HEK293 (cell line): ENCODE measurements around the gene SARS1.

ENCODE experiments used
- CTCF ChIA-PET: fragments of 350-600 bp; formaldehyde crosslinking; extraction: SDS; loops from one replicate; lab custom pipeline; 2021; ENCODE audit warnings: antibody characterized with exemption; lab: Yijun Ruan, JAX
- POLR2A ChIA-PET: fragments of 300-600 bp; formaldehyde crosslinking; extraction: SDS; loops from one replicate; lab custom pipeline; 2020; ENCODE audit warnings: antibody characterized with exemption, inconsistent platforms; lab: Yijun Ruan, JAX
- H3K27ac ChIP-seq: fragments of 200-500 bp; sonication (Bioruptor generic); 2 replicates; pipeline ENCODE4 v1.5.1; 2014; ENCODE audit warnings: low read depth, low read length, control low read depth, inconsistent platforms; ENCODE audit errors: extremely low read depth
- H3K36me3 ChIP-seq, 2 experiments: fragments of 200-500 bp in 1 of 2; sonication (Bioruptor generic) in 1 of 2; 1 replicate in 1 of 2; 2 replicates in 1 of 2; pipeline ENCODE4 v1.5.1; 2014 to 2017; ENCODE audit warnings: inconsistent platforms in 2 of 2, low read length in 2 of 2; ENCODE audit not compliant: control insufficient read depth in 2 of 2, insufficient read depth in 1 of 2
- H3K4me1 ChIP-seq: fragments of 200-500 bp; sonication (Bioruptor generic); 2 replicates; pipeline ENCODE4 v1.5.1; 2014; ENCODE audit warnings: mild to moderate bottlenecking, low read length, inconsistent platforms; ENCODE audit not compliant: control insufficient read depth, insufficient read depth
- H3K4me3 ChIP-seq: 2 replicates; pipeline ENCODE4 v1.5.1; 2011; ENCODE audit warnings: low read depth, mild to moderate bottlenecking, control low read depth, low read length, moderate library complexity
- H3K9me3 ChIP-seq: fragments of 200-500 bp; sonication (Bioruptor generic); 2 replicates; pipeline ENCODE4 v1.5.1; 2014; ENCODE audit warnings: low read depth, low read length, inconsistent platforms; ENCODE audit not compliant: control insufficient read depth, insufficient read depth
- EGR2 ChIP-seq: fragments of 450-650 bp; formaldehyde crosslinking; IDR thresholded peaks from 2 replicates; pipeline ENCODE4 v1.5.1; 2016; ENCODE audit warnings: low read depth, missing biosample characterization, missing genetic modification characterization
- KLF1 ChIP-seq: fragments of 450-650 bp; formaldehyde crosslinking; IDR thresholded peaks from 2 replicates; pipeline ENCODE4 v1.5.1; 2016; ENCODE audit warnings: missing biosample characterization, missing genetic modification characterization
- KLF10 ChIP-seq: fragments of 450-650 bp; IDR thresholded peaks from 2 replicates; pipeline ENCODE4 v1.5.1; 2018; ENCODE audit warnings: missing biosample characterization, mild to moderate bottlenecking, missing genetic modification characterization
- PRDM1 ChIP-seq: fragments of 450-650 bp; formaldehyde crosslinking; IDR thresholded peaks from 2 replicates; pipeline ENCODE4; 2016; ENCODE audit warnings: missing biosample characterization, missing genetic modification characterization
- REST ChIP-seq: fragments of 450-650 bp; formaldehyde crosslinking; IDR thresholded peaks from 2 replicates; pipeline ENCODE4 v1.5.1; 2016; ENCODE audit warnings: missing biosample characterization, missing genetic modification characterization
- ZBTB20 ChIP-seq: fragments of 450-650 bp; formaldehyde crosslinking; IDR thresholded peaks from 2 replicates; pipeline ENCODE4 v1.5.1; 2016; ENCODE audit warnings: missing biosample characterization, missing genetic modification characterization
- ZBTB26 ChIP-seq: fragments of 450-650 bp; formaldehyde crosslinking; optimal IDR thresholded peaks from 2 replicates; pipeline ENCODE3; 2016; ENCODE audit warnings: missing biosample characterization, mild to moderate bottlenecking, missing genetic modification characterization
- ZFHX2 ChIP-seq: fragments of 450-650 bp; formaldehyde crosslinking; conservative IDR thresholded peaks from 2 replicates; pipeline ENCODE4 v1.5.1; 2016; ENCODE audit warnings: missing biosample characterization, missing genetic modification characterization
- ZNF148 ChIP-seq: fragments of 450-650 bp; formaldehyde crosslinking; IDR thresholded peaks from 2 replicates; pipeline ENCODE4 v1.5.0; 2017; ENCODE audit warnings: missing biosample characterization, missing genetic modification characterization, borderline replicate concordance
- ZNF169 ChIP-seq: fragments of 450-650 bp; formaldehyde crosslinking; IDR thresholded peaks from 2 replicates; pipeline ENCODE4 v1.5.1; 2016; ENCODE audit warnings: missing biosample characterization, missing genetic modification characterization
- ZNF302 ChIP-seq: fragments of 450-650 bp; formaldehyde crosslinking; IDR thresholded peaks from 2 replicates; pipeline ENCODE4 v1.5.1; 2016; ENCODE audit warnings: missing biosample characterization, missing genetic modification characterization, low read depth
- ZNF341 ChIP-seq: fragments of 450-650 bp; formaldehyde crosslinking; IDR thresholded peaks from 2 replicates; pipeline ENCODE4; 2016; ENCODE audit warnings: low read depth, missing biosample characterization, missing genetic modification characterization
- ZNF423 ChIP-seq: fragments of 450-650 bp; formaldehyde crosslinking; IDR thresholded peaks from 2 replicates; pipeline ENCODE4 v1.5.1; 2016; ENCODE audit warnings: missing biosample characterization, missing genetic modification characterization
- ZNF600 ChIP-seq: fragments of 450-650 bp; formaldehyde crosslinking; IDR thresholded peaks from 2 replicates; pipeline ENCODE4 v1.5.1; 2016; ENCODE audit warnings: missing biosample characterization, missing genetic modification characterization
- TF ChIP-seq, protein P1 (sequence below): fragments of 450-650 bp; formaldehyde crosslinking; IDR thresholded peaks from 2 replicates; pipeline ENCODE4 v1.5.1; 2016; ENCODE audit warnings: missing biosample characterization, missing genetic modification characterization
- TF ChIP-seq, protein P2 (sequence below): fragments of 450-650 bp; formaldehyde crosslinking; IDR thresholded peaks from 2 replicates; pipeline ENCODE4 v1.5.1; 2016; ENCODE audit warnings: missing biosample characterization, missing genetic modification characterization
- TF ChIP-seq, protein P3 (sequence below): fragments of 450-650 bp; formaldehyde crosslinking; IDR thresholded peaks from 2 replicates; pipeline ENCODE4 v1.5.1; 2016; ENCODE audit warnings: missing biosample characterization, missing genetic modification characterization

The SARS1 gene

DNA sequence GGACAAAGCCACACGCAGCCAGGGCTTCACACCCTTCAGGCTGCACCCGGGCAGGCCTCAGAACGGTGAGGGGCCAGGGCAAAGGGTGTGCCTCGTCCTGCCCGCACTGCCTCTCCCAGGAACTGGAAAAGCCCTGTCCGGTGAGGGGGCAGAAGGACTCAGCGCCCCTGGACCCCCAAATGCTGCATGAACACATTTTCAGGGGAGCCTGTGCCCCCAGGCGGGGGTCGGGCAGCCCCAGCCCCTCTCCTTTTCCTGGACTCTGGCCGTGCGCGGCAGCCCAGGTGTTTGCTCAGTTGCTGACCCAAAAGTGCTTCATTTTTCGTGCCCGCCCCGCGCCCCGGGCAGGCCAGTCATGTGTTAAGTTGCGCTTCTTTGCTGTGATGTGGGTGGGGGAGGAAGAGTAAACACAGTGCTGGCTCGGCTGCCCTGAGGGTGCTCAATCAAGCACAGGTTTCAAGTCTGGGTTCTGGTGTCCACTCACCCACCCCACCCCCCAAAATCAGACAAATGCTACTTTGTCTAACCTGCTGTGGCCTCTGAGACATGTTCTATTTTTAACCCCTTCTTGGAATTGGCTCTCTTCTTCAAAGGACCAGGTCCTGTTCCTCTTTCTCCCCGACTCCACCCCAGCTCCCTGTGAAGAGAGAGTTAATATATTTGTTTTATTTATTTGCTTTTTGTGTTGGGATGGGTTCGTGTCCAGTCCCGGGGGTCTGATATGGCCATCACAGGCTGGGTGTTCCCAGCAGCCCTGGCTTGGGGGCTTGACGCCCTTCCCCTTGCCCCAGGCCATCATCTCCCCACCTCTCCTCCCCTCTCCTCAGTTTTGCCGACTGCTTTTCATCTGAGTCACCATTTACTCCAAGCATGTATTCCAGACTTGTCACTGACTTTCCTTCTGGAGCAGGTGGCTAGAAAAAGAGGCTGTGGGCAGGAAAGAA is 61.1 kb downstream of the SARS1 start:
- ChIA-PET POLR2A (interaction anchor here (1.0 kb wide), 1 partner anchor 123 kb away, joined by 3 read pairs; the partner anchor contains the start of gene SORT1), CTCF (no interaction called here)
- H3K27ac ChIP-seq, result no peak overlapping the region
- peaks cover 7% of the 10 kb centered on the region for H3K4me1 ChIP-seq
- H3K9me3 ChIP-seq, result no peaks in the 10 kb centered on the region
- peaks cover 8 to 58% of the 10 kb centered on the region in 2 experiments for H3K36me3 ChIP-seq
- no peak for TF ChIP-seq KLF10 (tag by site-specific recombination)
- TF ChIP-seq ZFHX2 (tag by site-specific recombination), result peak; percentile 50; the same call in 1 of the 2 replicates
- TF ChIP-seq ZNF423 (tag by site-specific recombination), result 0 out of 2 replicates have a peak, but pooled peaks have one; percentile 25
- TF ChIP-seq, protein P1, sequence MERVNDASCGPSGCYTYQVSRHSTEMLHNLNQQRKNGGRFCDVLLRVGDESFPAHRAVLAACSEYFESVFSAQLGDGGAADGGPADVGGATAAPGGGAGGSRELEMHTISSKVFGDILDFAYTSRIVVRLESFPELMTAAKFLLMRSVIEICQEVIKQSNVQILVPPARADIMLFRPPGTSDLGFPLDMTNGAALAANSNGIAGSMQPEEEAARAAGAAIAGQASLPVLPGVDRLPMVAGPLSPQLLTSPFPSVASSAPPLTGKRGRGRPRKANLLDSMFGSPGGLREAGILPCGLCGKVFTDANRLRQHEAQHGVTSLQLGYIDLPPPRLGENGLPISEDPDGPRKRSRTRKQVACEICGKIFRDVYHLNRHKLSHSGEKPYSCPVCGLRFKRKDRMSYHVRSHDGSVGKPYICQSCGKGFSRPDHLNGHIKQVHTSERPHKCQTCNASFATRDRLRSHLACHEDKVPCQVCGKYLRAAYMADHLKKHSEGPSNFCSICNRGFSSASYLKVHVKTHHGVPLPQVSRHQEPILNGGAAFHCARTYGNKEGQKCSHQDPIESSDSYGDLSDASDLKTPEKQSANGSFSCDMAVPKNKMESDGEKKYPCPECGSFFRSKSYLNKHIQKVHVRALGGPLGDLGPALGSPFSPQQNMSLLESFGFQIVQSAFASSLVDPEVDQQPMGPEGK (tag by site-specific recombination), result peak; percentile 52; the same call in 1 of the 2 replicates
- 0 out of 2 replicates have a peak, but pooled peaks have one; percentile 25 for TF ChIP-seq PRDM1 (tag by site-specific recombination)
- TF ChIP-seq, protein P2, sequence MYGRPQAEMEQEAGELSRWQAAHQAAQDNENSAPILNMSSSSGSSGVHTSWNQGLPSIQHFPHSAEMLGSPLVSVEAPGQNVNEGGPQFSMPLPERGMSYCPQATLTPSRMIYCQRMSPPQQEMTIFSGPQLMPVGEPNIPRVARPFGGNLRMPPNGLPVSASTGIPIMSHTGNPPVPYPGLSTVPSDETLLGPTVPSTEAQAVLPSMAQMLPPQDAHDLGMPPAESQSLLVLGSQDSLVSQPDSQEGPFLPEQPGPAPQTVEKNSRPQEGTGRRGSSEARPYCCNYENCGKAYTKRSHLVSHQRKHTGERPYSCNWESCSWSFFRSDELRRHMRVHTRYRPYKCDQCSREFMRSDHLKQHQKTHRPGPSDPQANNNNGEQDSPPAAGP (tag by site-specific recombination), result no peak
- 0 out of 2 replicates have a peak, but pooled peaks have one; percentile 15 for TF ChIP-seq EGR2 (tag by site-specific recombination)
- TF ChIP-seq ZBTB26 (tag by site-specific recombination), result peak; percentile 31
- TF ChIP-seq ZNF600, result 0 out of 2 replicates have a peak, but pooled peaks have one; percentile 41
- TF ChIP-seq KLF1, result peak; percentile 70
- H3K4me3 ChIP-seq, result no peak overlapping the region

- TF ChIP-seq ZNF169 (tag by site-specific recombination) (no peak), REST (tag by site-specific recombination) (0 out of 2 replicates have a peak, but pooled peaks have one; percentile 19), ZBTB20 (tag by site-specific recombination) (no peak), ZNF302 (tag by site-specific recombination) (no peak), ZNF341 (tag by site-specific recombination) (peak; percentile 26; the same call in 1 of the 2 replicates), ZNF148 (tag by site-specific recombination) (no peak)
- TF ChIP-seq, protein P3, sequence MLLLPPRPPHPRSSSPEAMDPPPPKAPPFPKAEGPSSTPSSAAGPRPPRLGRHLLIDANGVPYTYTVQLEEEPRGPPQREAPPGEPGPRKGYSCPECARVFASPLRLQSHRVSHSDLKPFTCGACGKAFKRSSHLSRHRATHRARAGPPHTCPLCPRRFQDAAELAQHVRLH, result no peak
- H3K4me3 ChIP-seq, result no peak overlapping the region
- CTCF ChIA-PET, result interaction anchor here (0.6 to 5.5 kb wide), 10 partner anchors 11 to 360 kb away, joined by 3 to 126 read pairs (median 6); partner anchors contain the start of gene SORT1
- H3K4me1 ChIP-seq, result peaks cover 7% of the 10 kb centered on the region
- POLR2A ChIA-PET, result interaction anchor here (1.1 to 3.9 kb wide), 4 partner anchors 21 to 124 kb away, joined by 3 to 30 read pairs (median 3); partner anchors contain the start of gene SORT1
- no peaks in the 10 kb centered on the region for H3K9me3 ChIP-seq
- H3K27ac ChIP-seq, result no peak overlapping the region; the same call in 1 of the 2 replicates
- peaks cover 8 to 58% of the 10 kb centered on the region in 2 experiments for H3K36me3 ChIP-seq
Observed at GRCh38 chr1:109275706-109276345, 62.1 kb downstream of the SARS1 start.
